ENCODE results near the gene MLPH.

MLPH gene, protein sequence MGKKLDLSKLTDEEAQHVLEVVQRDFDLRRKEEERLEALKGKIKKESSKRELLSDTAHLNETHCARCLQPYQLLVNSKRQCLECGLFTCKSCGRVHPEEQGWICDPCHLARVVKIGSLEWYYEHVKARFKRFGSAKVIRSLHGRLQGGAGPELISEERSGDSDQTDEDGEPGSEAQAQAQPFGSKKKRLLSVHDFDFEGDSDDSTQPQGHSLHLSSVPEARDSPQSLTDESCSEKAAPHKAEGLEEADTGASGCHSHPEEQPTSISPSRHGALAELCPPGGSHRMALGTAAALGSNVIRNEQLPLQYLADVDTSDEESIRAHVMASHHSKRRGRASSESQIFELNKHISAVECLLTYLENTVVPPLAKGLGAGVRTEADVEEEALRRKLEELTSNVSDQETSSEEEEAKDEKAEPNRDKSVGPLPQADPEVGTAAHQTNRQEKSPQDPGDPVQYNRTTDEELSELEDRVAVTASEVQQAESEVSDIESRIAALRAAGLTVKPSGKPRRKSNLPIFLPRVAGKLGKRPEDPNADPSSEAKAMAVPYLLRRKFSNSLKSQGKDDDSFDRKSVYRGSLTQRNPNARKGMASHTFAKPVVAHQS

DNA sequence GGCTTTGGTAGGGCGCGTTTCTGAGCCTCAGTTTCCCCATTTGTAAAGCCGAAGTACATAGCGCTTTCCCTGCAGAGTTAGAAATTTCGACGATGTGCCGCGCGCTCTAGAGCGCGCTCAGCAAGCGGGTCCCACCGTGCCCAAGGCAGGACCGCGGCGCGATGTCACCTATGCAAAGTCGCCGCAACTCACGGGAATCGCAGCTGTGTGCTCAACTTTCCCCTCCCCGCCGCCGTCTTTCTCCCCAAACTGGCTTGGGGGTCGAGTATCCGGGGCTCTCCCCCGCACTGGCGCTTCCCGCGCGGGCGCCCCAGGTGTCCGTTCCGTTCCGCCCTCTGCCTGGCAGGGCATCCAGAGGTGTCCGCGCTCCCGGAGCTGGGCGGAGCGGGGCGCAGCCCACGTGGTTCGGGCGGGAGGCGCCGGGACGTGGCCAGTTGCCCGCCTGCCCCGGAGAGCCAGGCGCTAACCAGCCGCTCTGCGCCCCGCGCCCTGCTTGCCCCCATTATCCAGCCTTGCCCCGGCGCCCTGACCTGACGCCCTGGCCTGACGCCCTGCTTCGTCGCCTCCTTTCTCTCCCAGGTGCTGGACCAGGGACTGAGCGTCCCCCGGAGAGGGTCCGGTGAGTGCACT, at the start of gene MLPH:
TSS of gene MLPH (plus strand) at position 433 of the 630 bp plus-strand sequence. CDS start 6,176 bp downstream, outside the sequence.
- no peak for DNase-seq (ENCODE audit: low spot score)

DNA sequence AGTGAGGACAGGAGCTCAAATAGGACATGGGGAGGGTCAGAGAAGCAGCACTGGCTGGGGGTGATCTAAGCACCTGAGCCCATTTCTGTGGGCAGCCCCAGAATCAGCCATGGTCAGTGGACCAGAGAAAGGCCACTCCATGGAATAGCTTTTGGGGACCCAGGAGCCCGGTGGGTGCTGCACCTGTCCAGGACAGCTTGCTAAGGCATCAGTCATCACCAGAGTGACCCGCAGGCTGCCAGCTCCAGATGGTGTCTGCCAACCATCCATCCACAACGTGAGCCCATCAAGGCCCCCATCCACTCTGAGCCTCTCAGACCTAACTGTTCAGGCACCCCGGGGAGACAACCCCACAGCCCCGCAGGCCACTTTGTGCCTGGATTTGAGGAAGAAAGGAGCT, 49.5 kb upstream of the MLPH start:
- no peak for DNase-seq (ENCODE audit: low spot score)

DNA sequence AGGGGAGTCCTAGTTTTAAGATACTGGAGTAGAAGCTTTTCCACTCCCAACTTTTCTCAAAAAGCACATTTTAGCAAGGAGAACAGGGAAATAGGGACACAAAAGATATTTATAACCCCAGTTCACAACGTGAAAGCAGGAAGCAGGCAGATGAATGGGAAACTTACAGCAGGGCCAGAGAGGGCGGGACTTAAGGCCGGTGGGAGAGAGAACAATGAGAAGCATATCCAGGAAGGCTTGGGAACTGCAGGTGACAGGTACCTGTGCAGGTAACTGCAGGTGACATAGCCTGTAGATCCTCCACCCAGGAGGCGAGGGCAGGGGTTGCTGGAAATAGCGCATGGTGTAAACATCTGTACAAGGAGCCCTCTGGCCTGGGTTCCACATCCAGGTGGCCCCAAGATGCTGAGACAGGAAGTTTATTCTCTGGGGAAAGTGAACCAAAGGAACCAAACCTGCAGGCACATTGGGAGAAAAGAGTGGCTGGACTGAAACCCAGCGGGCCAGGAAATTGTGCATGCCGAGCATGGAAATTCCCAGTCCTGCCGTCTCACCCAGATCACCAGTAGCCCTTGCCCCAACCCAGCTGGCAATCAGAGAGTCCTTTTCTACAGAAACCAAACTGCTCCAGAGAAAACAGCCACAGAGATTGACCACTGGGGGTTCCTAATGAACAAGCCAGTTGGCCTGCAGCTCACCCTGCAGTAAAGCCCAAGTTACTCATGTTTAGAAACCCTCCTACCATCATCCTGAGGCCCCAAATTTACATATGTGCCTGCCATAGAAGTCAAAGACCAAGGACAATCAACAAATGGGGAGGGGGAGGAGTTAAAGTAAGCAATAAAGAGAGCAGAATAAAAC, 48.7 kb upstream of the MLPH start:
- no peak for DNase-seq (ENCODE audit: low spot score)

DNA sequence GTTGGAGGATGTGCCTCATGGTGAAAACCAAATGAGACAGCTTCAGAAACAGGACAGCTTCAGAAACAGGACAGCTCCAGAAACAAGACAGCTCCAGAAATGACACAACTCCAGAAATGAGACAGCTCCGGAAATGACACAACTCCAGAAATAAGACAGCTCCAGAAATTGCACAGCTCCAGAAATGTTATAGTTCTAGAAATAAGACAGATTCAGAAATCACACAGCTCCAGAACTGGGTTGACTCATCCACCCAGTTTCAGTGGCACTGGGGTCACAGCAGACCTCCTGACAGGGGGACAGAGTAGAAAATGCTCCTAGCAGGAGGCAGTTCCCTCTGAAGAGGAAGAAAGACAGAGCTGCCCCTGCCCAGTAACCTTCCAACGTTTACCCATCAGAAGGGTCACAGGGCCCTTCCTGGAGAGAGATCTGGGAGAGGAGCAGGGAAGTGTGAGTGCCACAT, 46.2 kb upstream of the MLPH start:
- no peak for DNase-seq (ENCODE audit: low spot score)

DNA sequence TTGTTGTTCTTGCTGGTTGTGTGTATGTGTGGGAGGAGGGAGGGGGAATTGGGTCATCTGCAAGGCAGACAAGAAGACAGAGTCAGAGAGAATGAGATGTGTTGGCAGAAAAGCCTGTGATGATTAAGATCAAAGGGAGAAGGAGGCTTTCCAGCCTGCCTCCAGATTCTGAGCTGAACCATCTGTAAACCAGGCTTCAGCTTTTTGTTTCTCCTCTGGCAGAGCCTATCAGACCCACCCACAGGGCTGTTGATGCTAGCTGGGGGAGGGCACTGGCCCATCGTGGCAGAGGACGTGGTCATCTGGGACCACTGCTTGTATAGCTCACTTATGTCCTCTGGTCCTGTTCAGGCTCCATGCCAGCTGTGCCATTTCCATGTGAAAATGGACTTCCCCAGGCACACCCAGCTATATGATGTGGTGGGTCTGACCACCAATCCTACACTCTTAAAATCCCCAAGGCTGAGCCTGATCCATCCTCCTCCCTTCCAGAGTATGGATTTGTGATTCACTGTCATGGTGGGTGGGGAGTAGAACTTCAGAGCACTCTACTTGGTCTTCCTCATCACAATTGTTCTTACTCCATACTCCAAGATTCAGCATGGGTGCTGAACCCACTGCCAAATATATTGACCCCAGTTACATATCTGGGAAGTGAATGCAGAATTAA, 45.3 kb upstream of the MLPH start:
- DNase-seq (ENCODE audit: low spot score), result no peak

DNA sequence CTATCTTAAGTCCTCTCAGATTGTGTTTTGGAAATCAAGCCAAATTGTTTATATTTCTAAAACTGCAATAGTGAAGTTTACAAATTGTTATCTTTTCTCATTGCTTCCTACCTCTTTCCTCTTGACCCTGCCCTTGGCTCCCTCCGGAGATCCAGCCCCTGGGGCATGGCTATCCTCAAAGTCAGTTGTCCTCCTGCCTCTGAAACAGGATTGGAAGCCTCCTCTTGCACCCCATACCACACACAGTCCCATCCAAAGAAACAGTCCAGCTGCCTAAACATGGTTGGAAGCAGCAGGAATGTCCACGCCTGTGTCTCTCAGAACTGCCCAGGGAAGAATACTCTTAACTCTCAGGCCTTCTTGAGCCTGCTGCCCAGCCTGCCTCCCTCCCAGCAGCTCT, 43.0 kb upstream of the MLPH start:
- DNase-seq (ENCODE audit: low spot score), result no peak

DNA sequence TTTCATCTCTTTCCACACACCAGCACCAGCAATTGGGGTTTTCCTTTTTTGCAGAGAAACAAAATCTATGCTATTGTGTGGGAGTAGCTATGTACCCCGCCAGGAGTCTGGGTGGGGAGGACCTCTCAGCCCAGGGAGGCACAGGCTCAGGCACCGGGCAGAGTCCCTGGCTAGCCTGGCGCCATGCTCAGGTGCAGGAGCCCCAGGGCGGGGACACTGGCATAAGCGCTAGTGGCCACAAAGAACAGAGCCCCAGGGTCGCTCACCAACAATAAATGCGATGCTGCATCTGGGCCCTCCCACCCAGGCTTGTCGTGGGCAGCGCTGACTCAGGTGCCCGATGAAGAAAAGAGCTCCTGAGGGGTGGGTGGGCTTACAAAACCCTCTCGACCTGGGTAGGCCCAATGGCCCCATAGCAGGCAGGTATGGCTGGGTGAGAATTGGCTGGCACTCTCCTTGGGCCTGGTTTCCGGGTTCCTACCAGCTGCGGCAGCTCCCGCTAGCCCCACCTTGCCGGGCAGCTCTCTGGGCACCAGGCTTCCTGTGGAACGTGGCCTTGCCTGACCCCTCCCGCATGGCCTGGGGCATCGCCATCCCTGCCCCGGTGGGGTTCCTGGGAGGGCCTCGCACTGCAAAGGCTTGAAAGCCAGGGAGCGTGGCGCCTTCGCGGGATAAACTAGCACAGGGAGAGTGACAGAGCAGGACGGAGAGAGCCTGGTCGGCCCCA, 41.3 kb upstream of the MLPH start:
- DNase-seq (ENCODE audit: low spot score), result no peak

DNA sequence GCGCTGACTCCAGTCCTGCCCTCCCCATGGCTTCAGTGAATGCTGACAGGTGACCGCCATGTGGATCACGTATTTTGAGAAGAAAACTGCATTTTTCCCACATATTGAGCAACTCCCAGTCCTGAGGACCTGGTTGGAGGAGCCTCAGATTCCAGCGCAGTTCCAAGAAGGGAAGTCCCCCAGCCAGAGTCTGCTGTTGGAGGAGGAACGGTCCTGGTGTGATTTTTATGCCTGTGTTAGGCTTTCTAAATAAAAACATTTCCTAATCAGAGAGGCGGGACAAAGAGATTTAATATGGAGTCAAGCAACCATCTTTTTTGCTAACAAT, 40.7 kb upstream of the MLPH start:
- DNase-seq (ENCODE audit: low spot score), result no peak

DNA sequence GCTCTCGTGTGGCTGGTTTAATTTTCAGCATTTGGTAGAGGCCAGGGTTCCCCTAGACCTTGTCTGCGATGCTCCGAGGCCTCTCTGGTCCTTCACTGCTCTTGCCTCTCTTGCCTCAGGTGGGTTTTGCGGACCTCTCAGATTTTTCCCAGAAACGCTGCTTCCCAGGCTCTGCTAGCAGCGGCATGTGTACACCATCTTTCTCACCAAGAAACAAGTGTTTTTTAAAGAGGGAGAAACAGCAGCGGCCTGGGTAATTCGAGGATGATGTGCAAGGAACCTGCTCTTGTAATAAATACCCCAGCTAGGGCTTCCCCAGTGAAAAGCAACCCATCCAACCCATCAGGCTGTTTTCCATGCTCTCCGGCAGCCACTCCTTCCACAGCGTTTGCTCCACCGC, 39.6 kb upstream of the MLPH start:
- no peak for DNase-seq (ENCODE audit: low spot score)

DNA sequence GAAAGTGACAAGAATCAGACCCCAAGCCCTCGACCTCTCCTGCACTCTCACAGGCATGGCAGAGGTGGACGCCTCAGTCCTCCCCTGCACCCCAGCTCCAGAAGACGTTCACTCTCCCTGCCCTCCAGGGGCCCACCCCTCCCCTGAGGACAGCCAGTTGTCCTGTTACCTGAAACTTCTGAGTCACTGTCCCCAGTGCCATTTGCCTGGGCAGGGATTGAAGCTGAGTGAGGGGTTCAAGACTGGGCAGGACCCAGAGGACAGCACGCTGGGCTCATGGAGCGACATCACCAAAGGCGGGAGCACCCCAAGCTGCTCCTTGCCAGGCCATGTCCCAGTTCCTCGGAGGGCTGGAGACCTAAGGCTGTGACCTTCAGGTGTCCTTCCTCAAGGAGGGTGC, 38.9 kb upstream of the MLPH start:
- DNase-seq (ENCODE audit: low spot score), result no peak

DNA sequence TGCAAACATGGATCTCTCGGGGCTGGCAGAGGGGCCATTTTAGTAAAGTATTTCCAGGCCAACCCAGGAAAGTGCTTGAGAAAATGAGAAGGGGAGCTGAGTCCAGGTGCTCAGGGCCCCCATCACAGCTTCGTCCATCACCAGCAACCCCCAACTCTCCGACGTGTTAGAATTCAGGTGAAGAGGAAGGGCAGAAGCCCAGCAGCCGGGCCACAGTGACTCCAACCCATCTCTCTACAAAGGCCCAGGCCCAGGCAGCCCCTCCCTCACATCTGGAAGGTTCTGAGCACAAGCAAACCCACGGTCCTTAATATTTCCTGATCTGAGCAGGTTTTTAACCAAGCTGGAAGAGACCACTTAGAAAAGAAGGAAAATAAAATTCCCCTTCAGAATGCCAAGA, 38.4 kb upstream of the MLPH start:
- DNase-seq (ENCODE audit: low spot score), result no peak

DNA sequence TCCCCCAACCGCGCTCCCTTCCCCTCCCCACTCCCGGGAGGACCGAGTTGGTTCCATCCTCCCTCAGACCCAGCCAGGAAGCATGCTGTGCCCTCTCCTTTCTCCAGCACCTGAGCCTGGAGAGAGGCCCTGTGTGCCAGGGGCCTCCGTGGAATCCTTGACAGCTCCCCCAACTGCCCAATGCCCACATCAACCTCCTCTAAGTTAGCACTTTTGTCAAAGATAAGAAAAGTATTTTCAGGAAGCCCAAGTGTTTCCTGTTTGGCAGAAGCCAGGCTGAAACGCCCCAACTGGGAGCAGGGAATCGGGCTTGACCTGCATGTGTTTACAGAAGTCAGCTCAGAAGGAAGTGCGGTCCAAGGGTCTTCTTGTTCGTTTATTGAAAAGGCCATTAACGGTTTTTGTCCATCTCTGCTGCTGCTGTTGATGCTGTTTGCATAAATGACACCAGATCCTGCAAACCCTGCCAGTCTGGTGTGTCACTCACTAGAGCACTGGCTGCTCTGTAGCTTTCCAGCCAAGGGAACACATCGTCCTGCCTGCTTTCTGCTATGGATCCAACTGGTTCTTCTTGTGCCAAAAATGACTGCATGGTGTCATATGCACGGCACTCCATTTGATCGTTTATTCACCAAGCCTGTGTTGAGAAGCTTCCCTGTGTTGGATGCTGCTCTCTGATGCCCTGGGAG, 37.7 kb upstream of the MLPH start:
- no peak for DNase-seq (ENCODE audit: low spot score)

DNA sequence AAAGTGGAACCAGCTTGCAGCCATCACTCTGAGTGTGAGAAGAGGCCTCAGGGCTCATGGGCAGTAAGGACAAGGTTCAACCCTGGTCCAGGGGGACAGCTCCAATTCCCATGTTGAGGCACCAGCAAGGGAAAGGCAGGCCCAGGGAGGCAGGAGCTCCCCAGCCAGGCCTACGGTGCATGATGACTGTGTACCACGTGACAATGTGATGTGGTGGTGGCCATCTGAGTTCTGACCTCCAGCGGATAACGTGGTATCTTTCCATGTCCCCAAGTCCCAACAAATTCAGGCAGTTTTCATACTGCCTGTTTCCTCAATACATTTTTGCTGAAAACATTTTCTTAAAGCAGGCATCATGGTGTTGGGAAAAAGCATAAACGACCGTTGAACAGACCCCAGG, 36.9 kb upstream of the MLPH start:
- no peak for DNase-seq (ENCODE audit: low spot score)

DNA sequence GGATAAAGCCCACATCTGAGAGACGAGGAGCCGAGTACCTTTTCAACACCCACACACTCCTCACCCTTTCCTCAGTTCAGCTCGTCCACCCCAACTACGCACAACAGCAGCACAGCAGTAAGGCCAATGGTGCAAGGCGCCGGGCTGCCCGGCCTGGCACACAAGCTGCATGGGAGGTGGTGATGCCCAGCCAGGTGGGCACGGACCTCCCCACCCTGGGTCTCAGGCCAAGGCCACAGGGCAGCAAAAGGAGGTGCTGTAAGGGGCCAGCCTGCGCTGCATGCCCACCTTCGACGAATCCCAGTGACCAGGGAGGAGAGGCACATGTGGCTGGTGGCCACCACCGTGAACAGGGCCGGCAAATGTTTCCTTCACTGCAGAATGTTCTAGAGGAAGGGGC, 36.5 kb upstream of the MLPH start:
- DNase-seq (ENCODE audit: low spot score), result no peak

DNA sequence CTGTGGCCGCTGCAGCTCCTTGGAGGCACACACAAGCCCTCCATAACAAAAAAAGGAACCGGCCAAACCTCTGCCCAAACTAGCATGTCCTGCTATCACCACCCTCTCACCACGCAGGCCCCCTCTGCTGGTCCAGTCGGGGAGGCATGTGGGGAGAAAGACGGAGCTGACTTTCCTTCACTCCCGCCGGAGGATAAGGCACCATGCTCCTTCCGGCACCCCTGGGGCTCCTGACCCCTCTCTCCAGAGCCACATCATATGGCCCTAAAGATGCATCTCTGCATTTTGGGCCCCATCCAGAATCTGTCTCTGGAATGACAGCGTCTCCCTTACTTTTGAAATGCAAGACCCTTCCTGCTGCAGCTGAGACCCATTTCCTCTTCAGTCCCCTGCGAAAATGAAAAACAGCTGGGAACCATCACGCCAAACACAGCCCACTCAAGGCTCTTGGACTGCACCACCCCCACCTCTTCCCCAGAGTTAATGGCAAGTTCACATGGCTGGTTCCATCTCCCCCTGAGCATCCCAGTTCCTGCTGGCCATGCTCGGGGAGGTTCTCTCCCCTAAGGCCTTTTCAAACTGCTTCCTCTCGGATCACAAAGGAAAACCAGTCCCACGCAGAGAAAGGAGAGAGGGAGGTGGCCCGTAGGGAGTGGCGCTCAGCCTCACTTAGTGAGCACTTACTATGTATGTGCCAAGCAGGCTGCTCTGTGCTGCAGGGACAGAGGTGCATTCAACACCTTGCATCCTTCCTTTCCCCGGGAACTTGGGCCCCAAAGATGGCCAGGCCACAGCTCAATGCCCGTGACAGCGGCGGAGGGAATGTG, 35.2 kb upstream of the MLPH start:
- no peak for DNase-seq (ENCODE audit: low spot score)

DNA sequence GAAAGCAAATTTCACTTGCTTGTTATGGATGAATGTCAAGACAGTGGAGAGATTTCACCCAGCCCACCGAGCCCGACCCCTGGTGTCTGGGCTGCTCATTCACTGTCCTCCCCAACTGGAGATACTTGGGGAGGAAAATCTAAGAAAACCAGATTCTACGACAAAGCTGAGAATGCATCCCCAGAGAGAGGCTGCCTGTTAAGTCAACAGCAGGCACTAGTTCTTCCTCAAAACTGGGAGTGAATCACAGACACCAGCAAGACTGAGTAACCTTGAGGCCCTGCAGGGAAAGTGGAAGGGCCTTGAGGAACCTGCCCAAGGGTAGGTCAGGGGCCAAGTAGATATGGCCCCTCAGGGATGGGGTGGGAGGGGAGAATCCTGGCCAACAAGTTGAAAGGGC, 34.2 kb upstream of the MLPH start:
- no peak for DNase-seq (ENCODE audit: low spot score)

DNA sequence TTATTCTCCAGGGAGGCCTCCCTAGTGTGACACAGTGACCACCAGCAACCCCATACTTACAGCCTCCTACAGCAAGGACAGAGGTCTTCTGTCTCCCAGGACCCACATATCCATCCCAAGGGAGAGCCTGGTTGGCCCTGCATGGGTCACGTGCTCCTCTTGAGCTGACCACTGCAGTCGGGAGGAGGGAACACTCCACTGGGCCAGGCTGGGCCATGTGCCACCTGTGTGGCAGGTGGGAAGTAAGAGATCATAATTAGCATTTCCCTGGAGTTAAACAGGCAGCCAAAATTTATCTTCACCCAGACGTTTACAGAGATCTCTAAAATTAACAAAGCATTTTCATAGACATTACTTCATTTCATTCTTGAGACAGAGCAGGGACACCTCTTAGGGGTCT, 33.4 kb upstream of the MLPH start:
- no peak for DNase-seq (ENCODE audit: low spot score)

DNA sequence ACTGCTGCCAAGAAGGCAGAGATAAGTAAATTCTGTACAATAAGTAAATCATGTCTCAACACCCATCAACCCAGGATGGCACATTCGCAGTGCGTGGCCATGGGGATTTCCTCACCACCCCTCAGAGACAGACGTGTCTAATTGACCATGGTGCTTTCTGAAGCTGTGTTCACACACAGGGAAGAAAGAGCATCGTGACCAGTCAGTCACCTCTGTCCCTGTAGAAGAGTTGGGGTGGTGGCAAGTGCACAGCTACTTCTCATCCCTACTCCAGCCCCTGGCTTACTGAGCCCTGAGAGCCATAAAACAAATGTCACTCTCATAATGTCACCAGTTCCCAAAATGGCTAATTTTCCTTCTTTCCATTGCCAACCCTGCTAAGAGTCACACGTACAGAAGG, 31.3 kb upstream of the MLPH start:
- no peak for DNase-seq (ENCODE audit: low spot score)

DNA sequence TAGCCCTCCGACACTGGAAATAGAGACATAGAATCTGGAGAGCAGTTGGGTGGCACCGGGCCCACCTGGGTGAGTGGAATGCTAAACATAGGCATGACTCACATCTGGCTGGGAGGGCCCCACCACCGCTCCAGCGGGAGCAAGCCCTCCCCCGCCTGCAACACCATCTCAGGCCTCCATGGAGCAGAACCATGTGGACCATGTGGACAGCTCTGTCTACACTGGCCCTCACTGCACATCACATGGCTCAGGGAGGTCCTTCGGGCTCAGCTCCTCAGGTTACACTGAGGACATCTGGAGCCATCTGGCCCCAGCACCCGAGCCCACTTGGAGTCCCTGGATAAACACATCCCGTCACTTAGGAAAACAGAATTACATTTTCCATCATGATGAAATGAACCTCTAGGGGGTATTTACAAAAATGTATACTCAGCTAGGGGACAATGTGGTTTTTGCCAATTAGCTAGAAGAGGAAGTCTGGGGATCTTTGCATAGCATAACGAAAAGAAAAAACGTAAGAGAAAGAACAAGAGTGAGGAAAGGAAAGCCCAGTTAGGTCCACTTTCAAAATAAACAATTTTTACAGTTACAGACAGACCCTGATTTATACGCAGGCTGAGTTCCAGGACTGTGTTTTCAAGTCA, 30.7 kb upstream of the MLPH start:
- DNase-seq (ENCODE audit: low spot score), result no peak
